PC-3 (cell line): ENCODE data around the gene TTBK1.

Experiments
- EZH2 ChIP-seq: fragments of 300-600 bp; sonication (generic); IDR thresholded peaks from one replicate; pipeline ENCODE4 v1.6.1; 2017; ENCODE audit warnings: antibody characterized with exemption, mild to moderate bottlenecking, low read length; ENCODE audit not compliant: unreplicated experiment
- EZH2phosphoT487 ChIP-seq: fragments of 300-600 bp; sonication (generic); IDR thresholded peaks from 2 replicates; pipeline ENCODE4 v1.6.1; 2018; ENCODE audit warnings: mild to moderate bottlenecking, antibody characterized with exemption, low read length, borderline replicate concordance
- TF ChIP-seq, protein P1 (sequence below): fragments of 300-600 bp; sonication (generic); conservative IDR thresholded peaks from 2 replicates; pipeline ENCODE4 v1.5.1; 2017; ENCODE audit warnings: antibody characterized with exemption, low read depth, mild to moderate bottlenecking, low read length

DNA sequence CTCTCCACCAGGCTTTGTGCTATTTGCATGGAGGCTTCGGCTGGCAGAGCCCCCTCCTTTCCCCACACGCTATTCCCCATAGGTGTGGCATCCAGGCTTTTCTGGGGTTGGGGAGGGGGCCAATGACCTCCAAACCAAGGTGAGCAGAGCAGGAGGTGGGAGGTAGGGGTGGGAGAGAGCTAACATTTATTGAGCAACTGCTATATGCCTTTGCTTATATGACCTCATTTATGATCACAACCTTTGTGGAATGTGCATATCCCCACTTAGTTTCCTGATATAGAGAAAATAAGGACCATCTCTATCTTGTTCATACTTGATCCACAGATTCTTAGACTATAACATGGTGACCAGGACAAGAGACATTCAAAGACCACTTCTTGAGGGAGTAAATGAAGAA is 37.0 kb downstream of the TTBK1 start:
- no peak for TF ChIP-seq EZH2phosphoT487
- TF ChIP-seq, protein P1, sequence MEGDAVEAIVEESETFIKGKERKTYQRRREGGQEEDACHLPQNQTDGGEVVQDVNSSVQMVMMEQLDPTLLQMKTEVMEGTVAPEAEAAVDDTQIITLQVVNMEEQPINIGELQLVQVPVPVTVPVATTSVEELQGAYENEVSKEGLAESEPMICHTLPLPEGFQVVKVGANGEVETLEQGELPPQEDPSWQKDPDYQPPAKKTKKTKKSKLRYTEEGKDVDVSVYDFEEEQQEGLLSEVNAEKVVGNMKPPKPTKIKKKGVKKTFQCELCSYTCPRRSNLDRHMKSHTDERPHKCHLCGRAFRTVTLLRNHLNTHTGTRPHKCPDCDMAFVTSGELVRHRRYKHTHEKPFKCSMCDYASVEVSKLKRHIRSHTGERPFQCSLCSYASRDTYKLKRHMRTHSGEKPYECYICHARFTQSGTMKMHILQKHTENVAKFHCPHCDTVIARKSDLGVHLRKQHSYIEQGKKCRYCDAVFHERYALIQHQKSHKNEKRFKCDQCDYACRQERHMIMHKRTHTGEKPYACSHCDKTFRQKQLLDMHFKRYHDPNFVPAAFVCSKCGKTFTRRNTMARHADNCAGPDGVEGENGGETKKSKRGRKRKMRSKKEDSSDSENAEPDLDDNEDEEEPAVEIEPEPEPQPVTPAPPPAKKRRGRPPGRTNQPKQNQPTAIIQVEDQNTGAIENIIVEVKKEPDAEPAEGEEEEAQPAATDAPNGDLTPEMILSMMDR: no peak
- no peak for TF ChIP-seq EZH2
